GM18505 (cell line): ENCODE measurements around the gene SYNPO.

Experiments used
- ATAC-seq: cut with Tn5 transposase; IDR thresholded peaks from one replicate; pipeline ENCODE4 v1.9.1; 2021; ENCODE audit not compliant: unreplicated experiment
- POLR2A ChIP-seq: IDR thresholded peaks from 4 replicates; pipeline ENCODE4 v1.6.1; 2011; ENCODE audit warnings: borderline replicate concordance; ENCODE audit not compliant: insufficient read depth, insufficient read length; ENCODE audit errors: extremely low read depth

The SYNPO gene

DNA sequence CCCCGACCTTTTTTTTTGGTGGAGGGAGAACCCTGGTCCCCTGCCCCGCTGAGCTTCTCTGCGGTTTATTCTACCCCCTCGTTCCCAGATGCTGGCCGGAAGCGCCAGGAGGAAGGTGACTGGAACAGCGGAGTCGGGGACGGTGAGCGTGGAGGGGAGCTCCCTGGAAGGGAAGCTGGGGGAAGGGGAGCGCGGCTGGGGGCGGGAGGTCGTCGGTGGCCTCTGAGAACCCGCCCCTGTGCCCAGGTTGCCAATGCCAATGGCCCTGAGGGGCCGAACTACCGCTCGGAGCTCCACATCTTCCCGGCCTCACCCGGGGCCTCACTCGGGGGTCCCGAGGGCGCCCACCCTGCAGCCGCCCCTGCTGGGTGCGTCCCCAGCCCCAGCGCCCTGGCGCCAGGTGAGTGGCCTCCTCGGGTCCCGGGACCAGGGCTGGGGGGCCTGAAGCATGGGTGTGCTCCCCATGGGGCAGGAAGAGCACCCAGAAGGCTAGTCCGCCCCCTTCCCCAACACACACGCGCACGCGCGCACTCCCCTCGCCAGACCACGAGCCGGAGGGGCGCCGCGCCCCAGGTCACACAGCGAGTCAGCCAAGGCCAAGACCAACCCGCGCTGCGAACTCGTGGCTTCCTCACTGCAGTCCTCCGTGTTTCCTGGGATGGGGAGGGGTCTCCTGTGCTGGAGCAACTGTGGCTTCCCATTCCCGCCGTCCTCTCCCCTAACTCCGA is 31.2 kb downstream of the SYNPO start:
- ATAC-seq: no peak
- no peak for TF ChIP-seq POLR2A

DNA sequence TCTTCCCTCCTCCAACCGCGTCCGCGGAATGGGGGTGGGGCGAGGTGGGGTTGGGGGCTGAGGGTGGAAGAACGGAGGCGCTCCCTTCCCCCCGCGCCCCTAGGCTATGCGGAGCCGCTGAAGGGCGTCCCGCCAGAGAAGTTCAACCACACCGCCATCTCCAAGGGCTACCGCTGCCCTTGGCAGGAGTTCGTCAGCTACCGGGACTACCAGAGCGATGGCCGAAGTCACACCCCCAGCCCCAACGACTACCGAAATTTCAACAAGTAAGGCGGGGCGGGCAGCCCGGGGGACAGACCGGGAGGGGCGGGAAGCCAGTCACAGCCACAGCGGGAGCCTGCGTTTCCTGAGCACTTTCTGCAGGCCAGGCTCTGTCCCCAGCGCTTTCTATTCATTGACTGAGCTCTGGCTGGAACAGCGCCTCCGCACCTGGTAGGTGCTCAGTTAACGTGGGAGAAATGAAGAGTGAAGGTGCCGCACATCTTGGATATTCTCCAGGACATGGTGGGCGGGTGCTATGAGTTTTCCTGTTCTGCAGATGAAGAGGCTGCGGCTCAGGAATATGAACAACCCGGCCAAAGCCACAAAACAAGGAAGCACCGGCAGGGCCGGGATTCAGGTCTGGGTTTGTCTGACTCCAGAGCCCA is 31.9 kb downstream of the SYNPO start:
- TF ChIP-seq POLR2A: no peak
- peak; percentile 55 for ATAC-seq

DNA sequence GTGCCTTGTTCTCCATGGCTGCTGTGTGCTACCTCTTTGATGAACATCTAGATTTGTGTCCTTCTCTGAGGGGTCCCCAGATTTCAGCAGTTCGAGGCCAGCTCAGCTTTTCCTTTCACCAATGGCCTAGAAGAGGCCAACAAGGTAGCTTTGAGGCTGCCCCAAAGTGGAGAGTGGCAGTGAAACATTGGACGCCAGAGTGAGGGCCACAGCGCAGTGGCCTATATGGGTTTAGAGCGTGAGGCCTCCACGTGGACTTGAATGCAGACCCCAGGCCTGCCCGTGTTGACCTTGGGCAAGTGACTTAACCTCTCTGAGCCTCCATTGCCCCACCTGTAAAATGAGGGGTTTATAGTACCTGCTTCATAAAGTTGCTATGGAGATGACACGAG is 32.4 kb downstream of the SYNPO start:
- ATAC-seq: no peak
- no peak for TF ChIP-seq POLR2A

DNA sequence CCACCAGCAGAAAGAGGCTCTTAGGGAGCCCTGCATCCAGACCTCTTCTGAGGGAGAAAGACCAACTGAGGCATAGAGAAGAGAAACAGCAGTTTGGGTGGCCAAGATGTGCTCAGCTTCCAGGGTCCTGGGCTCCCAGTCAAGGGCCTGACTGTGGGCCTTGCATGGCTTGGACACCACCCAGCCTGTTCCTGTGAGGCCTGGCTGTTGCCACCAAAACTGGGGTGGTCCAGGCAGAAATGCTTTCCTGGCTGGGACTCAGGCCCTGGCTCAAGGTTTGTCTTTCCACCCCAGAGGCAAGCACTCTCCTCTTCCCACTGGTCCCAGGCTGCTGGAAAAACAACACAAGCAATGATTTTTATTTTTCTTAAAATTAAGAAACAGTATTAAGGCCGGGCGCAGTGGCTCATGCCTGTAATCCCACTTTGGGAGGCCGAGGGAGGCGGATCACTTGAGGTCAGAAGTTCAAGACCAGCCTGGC is 33.9 kb downstream of the SYNPO start:
- no peak for ATAC-seq
- TF ChIP-seq POLR2A: no peak

DNA sequence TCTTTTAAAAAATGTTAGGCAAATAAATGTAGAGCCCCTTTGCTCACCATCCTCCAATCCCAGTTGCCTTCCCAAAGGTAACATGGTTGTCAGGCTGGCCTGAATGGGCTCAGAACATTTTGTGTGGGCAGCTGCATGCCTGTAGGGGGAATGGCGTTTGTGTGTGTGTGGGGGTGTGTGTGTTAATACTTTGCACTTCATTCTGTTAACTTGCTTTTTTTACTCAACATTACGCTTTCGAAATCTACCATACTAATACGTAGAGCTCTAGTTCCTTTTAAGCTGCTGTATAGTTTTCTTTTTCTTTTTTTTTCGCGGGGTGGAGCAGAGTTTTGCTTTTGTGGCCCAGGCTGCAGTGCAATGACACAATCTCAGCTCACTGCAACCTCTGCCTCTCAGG is 34.6 kb downstream of the SYNPO start:
- no peak for ATAC-seq
- no peak for TF ChIP-seq POLR2A

DNA sequence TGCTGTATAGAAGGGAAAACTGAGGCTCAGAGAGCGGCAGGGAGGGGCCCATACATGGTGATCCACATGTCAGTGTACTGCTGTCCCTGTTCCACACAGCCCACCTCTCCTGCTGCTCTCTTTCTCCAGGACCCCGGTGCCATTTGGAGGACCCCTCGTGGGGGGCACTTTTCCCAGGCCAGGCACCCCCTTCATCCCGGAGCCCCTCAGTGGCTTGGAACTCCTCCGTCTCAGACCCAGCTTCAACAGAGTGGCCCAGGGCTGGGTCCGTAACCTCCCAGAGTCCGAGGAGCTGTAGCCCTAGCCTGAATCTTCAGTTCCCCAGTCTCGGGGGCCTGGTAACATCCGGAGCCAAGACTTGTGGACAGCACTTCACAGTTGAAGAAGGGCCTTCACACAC is 36.1 kb downstream of the SYNPO start:
- no peak for TF ChIP-seq POLR2A
- ATAC-seq: no peak

DNA sequence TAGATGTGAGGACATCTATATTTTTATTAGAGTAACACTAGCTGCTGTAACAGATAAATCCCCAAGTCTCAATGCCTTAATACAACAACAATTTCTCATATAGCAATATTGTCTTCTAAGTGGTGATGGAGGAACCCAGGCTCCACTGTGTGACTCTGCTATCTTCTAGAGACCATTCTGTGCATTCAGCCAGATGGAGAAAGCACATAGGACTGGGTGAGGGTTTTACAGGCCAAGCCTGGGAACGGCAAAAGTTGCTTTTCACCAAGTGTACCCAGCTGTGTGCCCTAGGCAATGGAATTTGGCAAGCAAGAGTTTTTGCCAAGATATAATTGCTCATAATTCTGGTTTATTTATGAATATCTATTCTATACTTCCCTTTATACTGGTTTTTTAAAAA is 48.7 kb downstream of the SYNPO start:
- TF ChIP-seq POLR2A: no peak
- ATAC-seq: no peak

DNA sequence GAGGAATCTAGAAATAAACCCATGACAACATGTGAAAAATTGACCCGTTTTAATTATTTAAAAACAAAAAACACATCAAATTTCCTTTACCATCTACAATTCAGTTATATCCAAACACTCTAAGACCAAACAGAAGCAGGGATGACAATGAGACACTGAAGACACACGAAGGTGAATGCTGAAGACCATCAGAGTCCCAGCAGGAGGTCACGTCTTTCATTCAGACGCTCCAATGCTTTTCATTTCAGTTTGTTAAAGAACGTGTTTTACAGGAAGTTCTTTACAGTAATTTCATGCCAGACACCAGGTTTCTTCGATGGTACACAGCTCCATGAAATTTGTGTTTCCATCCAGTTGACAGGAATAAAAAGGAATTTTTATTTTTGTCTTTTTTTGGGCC is 50.3 kb downstream of the SYNPO start:
- TF ChIP-seq POLR2A: no peak
- ATAC-seq: no peak

DNA sequence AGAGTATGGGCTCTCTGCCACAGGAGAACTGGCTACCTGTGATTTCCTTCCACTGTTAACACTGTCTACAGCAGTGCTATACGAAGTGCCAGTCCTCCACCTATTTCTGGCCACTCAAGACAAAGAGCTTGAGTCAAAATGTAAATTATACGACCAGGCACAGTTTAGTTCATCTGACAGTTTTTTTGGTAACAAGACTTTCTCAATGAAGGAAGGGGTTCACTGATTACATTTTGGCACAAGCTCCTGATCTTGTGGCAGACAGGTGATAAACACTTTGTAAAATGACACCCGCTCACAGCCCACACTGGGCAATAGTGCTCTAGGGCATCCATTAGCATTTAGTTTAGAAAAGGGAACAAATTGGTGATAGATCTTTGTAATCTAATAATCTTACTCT is 51.8 kb downstream of the SYNPO start:
- no peak for TF ChIP-seq POLR2A
- no peak for ATAC-seq

DNA sequence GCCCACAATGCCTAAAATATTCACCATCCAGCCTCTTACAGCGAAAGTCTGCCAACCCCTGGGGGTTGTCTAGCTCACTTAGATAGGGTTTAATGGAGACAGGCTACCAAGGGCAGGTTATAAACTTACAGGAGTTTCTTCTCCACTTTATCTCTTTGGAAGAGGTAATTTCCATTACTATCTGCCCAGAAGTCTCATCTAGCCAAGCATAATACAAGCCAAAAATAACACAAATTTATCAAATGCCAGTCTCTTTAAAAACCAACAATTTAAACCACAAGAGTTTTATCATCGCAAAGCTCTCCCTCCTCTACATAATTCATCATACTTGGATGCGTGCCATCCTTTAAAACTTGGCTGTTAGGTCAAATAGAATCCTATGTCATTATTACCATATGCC is 54.2 kb downstream of the SYNPO start:
- TF ChIP-seq POLR2A: no peak
- ATAC-seq: no peak

DNA sequence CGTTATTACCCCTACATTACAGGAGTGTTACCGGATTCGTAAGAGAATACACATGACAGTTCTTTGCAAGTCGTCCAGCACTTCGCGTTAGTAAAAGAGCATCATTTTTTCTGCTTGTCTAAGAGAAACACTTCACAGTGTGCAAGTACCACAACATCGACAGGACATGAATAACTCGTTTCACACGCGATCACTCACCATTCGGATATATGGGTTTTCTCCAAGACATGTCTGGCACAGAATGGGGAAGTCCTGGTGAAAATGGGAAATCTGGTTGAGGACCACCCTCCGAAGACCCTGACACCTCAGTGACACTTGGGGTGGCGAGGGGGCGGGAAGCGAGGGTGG is 59.8 kb downstream of the SYNPO start:
- ATAC-seq: peak; percentile 8
- no peak for TF ChIP-seq POLR2A

DNA sequence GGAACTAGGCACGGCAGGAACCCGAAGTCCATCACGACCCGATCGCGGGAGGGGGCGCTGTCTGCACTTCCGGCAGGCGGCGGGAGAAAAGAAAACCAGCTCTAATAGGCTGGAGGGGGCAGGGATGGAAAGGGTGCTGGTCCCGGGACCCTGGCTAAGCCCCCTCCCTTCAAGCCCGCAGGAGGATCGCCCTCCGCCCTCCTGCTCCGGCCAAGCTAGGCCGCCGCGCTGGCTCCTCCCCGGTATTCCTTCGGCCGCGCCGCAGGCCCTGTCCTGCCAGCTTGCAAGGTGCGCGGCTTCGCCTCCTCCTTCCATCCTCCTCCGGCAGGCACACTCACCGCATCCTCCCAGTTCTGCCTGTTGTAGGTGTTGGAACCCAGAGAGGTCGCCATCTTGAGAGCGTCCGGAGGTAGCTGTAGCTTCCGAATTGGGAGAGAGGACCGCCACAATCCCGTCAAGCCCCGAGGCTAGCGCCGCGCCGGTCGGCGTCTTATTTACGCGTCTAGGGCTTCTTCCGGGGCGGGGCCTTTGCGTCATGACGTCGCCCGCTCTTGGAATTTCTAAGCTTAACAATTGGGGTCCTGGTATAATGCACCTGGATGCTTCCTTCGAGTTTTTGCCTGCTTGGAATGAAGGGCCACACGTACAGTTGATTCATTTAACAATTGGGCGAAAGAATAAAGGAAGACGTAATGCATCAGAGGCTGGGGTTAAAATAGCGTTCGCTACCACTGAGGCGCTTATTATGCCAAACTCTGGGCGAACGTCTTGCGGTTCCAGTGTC is 60.3 kb downstream of the SYNPO start, which contains the start of gene RBM22:
Gene RBM22 (minus strand): TSS at position 469 of the 784 bp plus-strand sequence. CDS start 77 bp downstream, at position 392.
- ATAC-seq: peak; percentile 94
- peak; percentile 85 for TF ChIP-seq POLR2A

DNA sequence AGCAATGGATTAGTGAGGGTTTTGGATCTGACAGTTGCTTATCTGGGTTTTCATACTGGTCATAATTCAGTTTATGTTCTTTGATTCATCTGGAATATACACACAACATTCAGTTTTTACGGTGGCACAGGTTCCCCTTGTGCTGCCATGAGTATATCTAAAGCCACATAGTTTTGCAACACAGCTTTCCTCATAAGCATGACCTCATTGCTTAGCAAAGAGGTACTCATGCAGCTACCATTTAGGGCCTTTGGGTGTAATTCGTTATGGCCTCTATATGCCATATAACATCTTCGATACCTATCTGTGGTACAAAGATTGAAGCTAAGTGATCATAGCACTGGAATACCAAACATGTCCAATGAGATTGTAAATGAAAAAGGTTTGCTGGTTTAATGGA is 63.3 kb downstream of the SYNPO start:
- ATAC-seq: no peak
- no peak for TF ChIP-seq POLR2A
